WERI-Rb-1 (cell line): ENCODE results near the gene CLCN4.

ENCODE experiments used
- DNase-seq: peaks from one replicate; pipeline ENCODE4 v3.0.0-alpha.2; 2020
- H3K27ac ChIP-seq: fragments of 250-450 bp; sonication (Bioruptor Pico); 2 replicates; pipeline ENCODE4 v1.5.1; 2020; ENCODE audit warnings: mild to moderate bottlenecking, moderate library complexity
- H3K27me3 ChIP-seq: fragments of 250-450 bp; sonication (Bioruptor Pico); 2 replicates; pipeline ENCODE4 v1.5.1; 2021; ENCODE audit warnings: mild to moderate bottlenecking, low read depth, moderate library complexity; ENCODE audit not compliant: insufficient read depth, severe bottlenecking
- H3K36me3 ChIP-seq: fragments of 250-450 bp; sonication (Bioruptor Pico); 2 replicates; pipeline ENCODE4 v1.5.1; 2020; ENCODE audit warnings: mild to moderate bottlenecking, moderate library complexity
- H3K4me3 ChIP-seq: 2 replicates; pipeline ENCODE4 v1.5.1; 2011; ENCODE audit warnings: low read depth, mild to moderate bottlenecking, control low read depth, low read length
- H3K9me3 ChIP-seq: fragments of 250-450 bp; sonication (Bioruptor Pico); 2 replicates; pipeline ENCODE4 v1.5.1; 2021; ENCODE audit warnings: mild to moderate bottlenecking, moderate library complexity; ENCODE audit not compliant: severe bottlenecking
- CTCF ChIP-seq: IDR thresholded peaks from 2 replicates; pipeline ENCODE4 v1.5.1; 2011; ENCODE audit warnings: low read depth, mild to moderate bottlenecking, control low read depth, inconsistent platforms, low read length

CLCN4 gene

GRCh38 chrX:10163031-10163430 is 6.3 kb downstream of the CLCN4 start:
- H3K36me3 ChIP-seq: no peaks in the 10 kb centered on the region
- H3K27ac ChIP-seq: no peak overlapping the region
- TF ChIP-seq CTCF: no peak
- DNase-seq: no peak
- no peak overlapping the region for H3K4me3 ChIP-seq
- H3K27me3 ChIP-seq: peaks cover 13% of the 10 kb centered on the region
- no peaks in the 10 kb centered on the region for H3K9me3 ChIP-seq

- Histone ChIP-seq H3K27me3 (peaks cover 9% of the 10 kb centered on the region), H3K4me3 (no peak overlapping the region), H3K36me3 (no peaks in the 10 kb centered on the region), H3K9me3 (no peaks in the 10 kb centered on the region), H3K27ac (no peak overlapping the region)
- no peak for TF ChIP-seq CTCF
- no peak for DNase-seq
Observed at GRCh38 chrX:10164879-10165278, 8.1 kb downstream of the CLCN4 start.

- no peak overlapping the region for H3K27ac ChIP-seq
- DNase-seq: no peak
- H3K36me3 ChIP-seq: no peaks in the 10 kb centered on the region
- TF ChIP-seq CTCF: no peak
- no peak overlapping the region for H3K4me3 ChIP-seq
- H3K27me3 ChIP-seq: peaks cover 9% of the 10 kb centered on the region
- H3K9me3 ChIP-seq: no peaks in the 10 kb centered on the region
Observed at GRCh38 chrX:10165580-10166247, 8.9 kb downstream of the CLCN4 start.

GRCh38 chrX:10166248-10166716 is 9.5 kb downstream of the CLCN4 start:
- no peak for TF ChIP-seq CTCF
- Histone ChIP-seq H3K9me3 (no peaks in the 10 kb centered on the region), H3K36me3 (no peaks in the 10 kb centered on the region), H3K27me3 (peaks cover 11% of the 10 kb centered on the region), H3K4me3 (no peak overlapping the region), H3K27ac (no peak overlapping the region)
- no peak for DNase-seq

GRCh38 chrX:10166731-10167151 is 10.0 kb downstream of the CLCN4 start:
- H3K9me3 ChIP-seq: no peaks in the 10 kb centered on the region
- no peak for TF ChIP-seq CTCF
- no peak overlapping the region for H3K4me3 ChIP-seq
- H3K27ac ChIP-seq: no peak overlapping the region
- peaks cover 11% of the 10 kb centered on the region for H3K27me3 ChIP-seq
- H3K36me3 ChIP-seq: no peaks in the 10 kb centered on the region
- no peak for DNase-seq

- Histone ChIP-seq H3K9me3 (no peaks in the 10 kb centered on the region), H3K36me3 (no peaks in the 10 kb centered on the region), H3K27me3 (peaks cover 11% of the 10 kb centered on the region), H3K4me3 (no peak overlapping the region), H3K27ac (no peak overlapping the region)
- DNase-seq: no peak
- TF ChIP-seq CTCF: no peak
Observed at GRCh38 chrX:10167573-10167972, 10.8 kb downstream of the CLCN4 start.
